Activated T-cell treated with anti-CD3 and anti-CD28 coated beads, Interleukin-2, amount 50 U/mL, for 24 hours (primary cell): ENCODE data around the gene IL22.

Experiments used
- DNase-seq: peaks from one replicate; pipeline ENCODE4 v3.0.0-alpha.2; 2020
- H3K27ac Mint-ChIP-seq: 2 replicates; pipeline ENCODE4 v1.8.0; 2020; ENCODE audit warnings: mild to moderate bottlenecking, mixed read lengths
- H3K27me3 Mint-ChIP-seq: 2 replicates; pipeline ENCODE4 v1.8.0; 2020; ENCODE audit warnings: mixed read lengths
- H3K36me3 Mint-ChIP-seq: 2 replicates; pipeline ENCODE4 v1.8.0; 2020; ENCODE audit warnings: low read depth, mixed read lengths
- H3K4me1 Mint-ChIP-seq: 2 replicates; pipeline ENCODE4 v1.8.0; 2020; ENCODE audit warnings: low read depth, mixed read lengths
- H3K4me3 Mint-ChIP-seq: 2 replicates; pipeline ENCODE4 v1.8.0; 2020; ENCODE audit warnings: mild to moderate bottlenecking, moderate library complexity, mixed read lengths
- H3K9me3 Mint-ChIP-seq: 2 replicates; pipeline ENCODE4 v1.8.0; 2020; ENCODE audit warnings: mixed read lengths

The IL22 gene

DNA sequence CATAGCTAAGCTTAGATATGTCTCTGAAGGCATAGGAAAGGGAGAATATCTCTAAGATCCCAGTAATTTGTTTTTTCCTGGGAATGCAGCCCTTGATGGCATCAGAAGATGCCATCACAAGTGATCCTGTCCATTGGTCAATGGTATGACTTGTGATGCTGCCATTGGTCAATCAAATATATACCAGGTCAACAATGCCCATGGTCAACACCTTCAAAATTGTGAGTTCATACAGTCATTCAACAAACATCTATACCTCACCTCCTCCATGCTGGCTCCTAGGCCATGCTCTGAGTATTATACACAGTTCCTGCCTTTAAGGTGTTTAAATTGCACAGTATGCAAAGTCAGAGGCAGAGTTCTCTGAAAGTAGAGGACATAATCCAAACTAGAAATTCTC lies 19.3 kb upstream of the IL22 start:
- H3K4me3 Mint-ChIP-seq, result no peak overlapping the region
- no peak overlapping the region for H3K27ac Mint-ChIP-seq
- H3K36me3 Mint-ChIP-seq, result no peaks in the 10 kb centered on the region
- H3K4me1 Mint-ChIP-seq, result peaks cover 38% of the 10 kb centered on the region
- peaks cover 36% of the 10 kb centered on the region for H3K27me3 Mint-ChIP-seq
- no peak for DNase-seq
- H3K9me3 Mint-ChIP-seq, result no peaks in the 10 kb centered on the region

DNA sequence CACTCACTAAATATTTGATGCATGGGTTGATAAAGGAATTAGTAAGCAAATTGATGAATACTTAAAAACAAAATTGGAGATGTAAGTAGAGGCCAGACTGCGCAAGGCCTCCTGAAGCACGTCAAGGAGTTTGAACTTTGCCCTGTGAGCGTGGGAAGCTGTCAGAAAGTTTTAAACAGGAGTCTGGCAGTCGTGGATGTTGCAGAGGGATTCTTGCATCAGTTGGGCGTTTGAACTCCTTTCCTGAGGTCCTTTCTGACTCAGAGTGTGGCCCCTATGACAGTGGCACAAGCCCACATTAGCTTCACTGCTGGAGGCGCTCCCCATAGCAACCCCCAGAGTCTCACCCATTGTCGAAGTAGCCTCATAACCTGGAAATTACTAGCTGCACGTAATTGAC lies 17.9 kb upstream of the IL22 start:
- Mint-ChIP-seq H3K27me3 (peaks cover 35% of the 10 kb centered on the region), H3K9me3 (no peaks in the 10 kb centered on the region), H3K36me3 (no peaks in the 10 kb centered on the region), H3K4me1 (peaks cover 32% of the 10 kb centered on the region), H3K4me3 (no peak overlapping the region), H3K27ac (no peak overlapping the region)
- DNase-seq, result no peak

DNA sequence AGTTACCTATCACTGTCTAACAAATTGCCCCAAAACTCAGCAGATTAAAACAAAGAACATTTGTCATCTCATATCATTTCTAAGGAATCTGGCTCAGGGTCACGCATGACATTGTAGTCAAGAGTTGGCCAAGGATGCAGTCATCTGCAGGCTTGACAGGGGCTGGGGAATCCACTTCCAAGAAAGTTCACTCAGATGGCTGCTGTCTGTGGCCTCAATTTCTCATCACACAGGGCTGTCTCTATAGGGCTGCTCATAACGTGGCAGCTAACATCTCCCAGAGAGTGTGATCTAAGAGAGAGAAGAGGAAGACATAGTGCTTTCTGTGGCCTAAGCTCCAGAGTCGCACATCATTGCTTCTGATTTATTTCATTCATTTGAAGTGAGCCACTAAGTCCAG lies 17.0 kb upstream of the IL22 start:
- peaks cover 30% of the 10 kb centered on the region for H3K4me1 Mint-ChIP-seq
- peaks cover 31% of the 10 kb centered on the region for H3K27me3 Mint-ChIP-seq
- no peak overlapping the region for H3K27ac Mint-ChIP-seq
- H3K36me3 Mint-ChIP-seq, result no peaks in the 10 kb centered on the region
- H3K4me3 Mint-ChIP-seq, result no peak overlapping the region
- DNase-seq, result no peak
- H3K9me3 Mint-ChIP-seq, result no peaks in the 10 kb centered on the region

DNA sequence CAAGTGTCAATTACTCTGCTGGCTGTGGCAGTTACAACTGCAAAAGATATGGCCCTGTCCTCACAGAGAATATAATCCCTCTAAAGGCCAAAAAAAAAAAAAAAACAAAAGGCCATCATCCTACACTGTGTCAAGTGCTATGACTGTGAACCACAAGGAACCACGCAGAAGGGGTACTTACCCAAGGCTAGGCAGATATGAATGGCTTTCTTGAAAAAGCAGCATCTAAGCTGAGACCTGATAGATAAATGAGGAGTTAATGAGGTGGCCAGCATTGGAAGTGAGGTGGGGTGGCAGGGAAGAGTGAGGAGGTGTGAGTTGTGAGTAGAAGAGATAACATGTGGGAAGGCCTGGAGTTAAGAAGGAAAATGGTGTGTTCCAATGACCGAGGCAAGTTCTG lies 16.4 kb upstream of the IL22 start:
- Mint-ChIP-seq H3K4me1 (peaks cover 34% of the 10 kb centered on the region), H3K27ac (no peak overlapping the region), H3K27me3 (peaks cover 32% of the 10 kb centered on the region), H3K4me3 (no peak overlapping the region), H3K36me3 (no peaks in the 10 kb centered on the region), H3K9me3 (no peaks in the 10 kb centered on the region)
- no peak for DNase-seq

DNA sequence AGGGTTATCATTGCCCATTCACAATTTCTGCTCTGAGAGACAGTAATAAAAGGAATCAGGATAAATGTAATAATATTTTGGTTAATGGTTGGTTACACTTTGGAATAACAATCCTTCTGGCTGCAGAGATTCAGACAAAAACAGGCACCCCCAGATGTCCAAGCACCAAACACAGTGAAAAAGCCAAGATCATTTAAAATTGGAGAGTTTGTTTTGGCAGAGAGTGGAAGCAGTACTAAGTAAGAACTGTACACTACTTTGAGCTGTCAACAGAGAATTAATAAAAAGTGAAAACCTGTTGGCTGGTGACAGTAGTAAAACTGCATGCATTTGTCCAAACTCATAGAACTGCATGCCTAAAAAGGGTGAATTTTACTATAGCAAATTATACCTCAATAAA lies 15.6 kb upstream of the IL22 start:
- Mint-ChIP-seq H3K4me1 (peaks cover 41% of the 10 kb centered on the region), H3K4me3 (no peak overlapping the region), H3K36me3 (no peaks in the 10 kb centered on the region), H3K27me3 (peaks cover 40% of the 10 kb centered on the region), H3K27ac (no peak overlapping the region), H3K9me3 (no peaks in the 10 kb centered on the region)
- no peak for DNase-seq

DNA sequence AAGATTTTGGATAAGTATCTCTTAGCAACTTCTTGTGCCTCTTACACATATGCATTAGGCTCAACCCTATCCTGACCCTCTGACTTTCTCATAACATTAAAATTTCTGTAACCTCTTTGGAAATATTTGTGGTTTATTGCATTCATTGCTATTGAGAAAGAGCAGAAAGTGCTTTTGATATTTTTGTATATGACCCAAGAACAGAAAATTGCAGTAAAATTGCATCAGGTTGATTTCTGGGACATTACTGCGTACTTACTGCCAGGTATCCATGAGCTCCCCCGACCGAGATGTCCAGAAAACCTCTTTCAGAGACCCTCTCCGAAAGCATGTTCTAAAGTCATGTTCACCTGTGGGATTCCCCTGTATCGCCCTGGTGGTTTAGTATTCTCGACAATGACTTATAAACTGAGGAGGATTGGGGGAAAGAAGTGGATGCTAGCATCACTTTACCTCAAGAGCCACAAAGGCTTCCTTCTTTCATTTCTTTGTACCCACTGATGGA lies 14.5 kb upstream of the IL22 start:
- no peak overlapping the region for H3K4me3 Mint-ChIP-seq
- DNase-seq, result no peak
- peaks cover 46% of the 10 kb centered on the region for H3K27me3 Mint-ChIP-seq
- no peaks in the 10 kb centered on the region for H3K36me3 Mint-ChIP-seq
- no peaks in the 10 kb centered on the region for H3K9me3 Mint-ChIP-seq
- peak overlapping the region; percentile 37 for H3K27ac Mint-ChIP-seq
- peaks cover 41% of the 10 kb centered on the region for H3K4me1 Mint-ChIP-seq

DNA sequence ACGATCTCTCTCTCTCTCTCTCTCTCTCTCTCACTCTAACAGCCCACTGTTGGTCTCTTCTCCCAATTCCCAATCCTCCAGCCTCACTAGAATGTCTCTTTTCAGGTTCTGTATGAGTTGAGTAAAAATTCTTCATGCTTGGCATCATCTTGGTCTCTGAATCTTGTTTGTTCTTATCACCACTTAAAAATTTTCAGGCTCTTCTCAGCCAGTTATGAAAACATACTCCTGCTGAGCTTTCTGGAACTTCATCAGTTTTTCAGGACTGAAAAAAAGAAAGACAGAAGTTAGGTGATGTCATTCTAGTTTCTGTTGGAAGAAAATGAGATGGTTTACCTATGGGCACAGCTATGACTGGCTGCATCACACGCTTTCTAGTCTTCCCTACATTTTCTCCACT lies 11.5 kb upstream of the IL22 start:
- H3K4me1 Mint-ChIP-seq, result peaks cover 63% of the 10 kb centered on the region
- peaks cover 38% of the 10 kb centered on the region for H3K27me3 Mint-ChIP-seq
- H3K9me3 Mint-ChIP-seq, result no peaks in the 10 kb centered on the region
- H3K36me3 Mint-ChIP-seq, result no peaks in the 10 kb centered on the region
- H3K4me3 Mint-ChIP-seq, result no peak overlapping the region
- DNase-seq, result no peak
- H3K27ac Mint-ChIP-seq, result no peak overlapping the region

DNA sequence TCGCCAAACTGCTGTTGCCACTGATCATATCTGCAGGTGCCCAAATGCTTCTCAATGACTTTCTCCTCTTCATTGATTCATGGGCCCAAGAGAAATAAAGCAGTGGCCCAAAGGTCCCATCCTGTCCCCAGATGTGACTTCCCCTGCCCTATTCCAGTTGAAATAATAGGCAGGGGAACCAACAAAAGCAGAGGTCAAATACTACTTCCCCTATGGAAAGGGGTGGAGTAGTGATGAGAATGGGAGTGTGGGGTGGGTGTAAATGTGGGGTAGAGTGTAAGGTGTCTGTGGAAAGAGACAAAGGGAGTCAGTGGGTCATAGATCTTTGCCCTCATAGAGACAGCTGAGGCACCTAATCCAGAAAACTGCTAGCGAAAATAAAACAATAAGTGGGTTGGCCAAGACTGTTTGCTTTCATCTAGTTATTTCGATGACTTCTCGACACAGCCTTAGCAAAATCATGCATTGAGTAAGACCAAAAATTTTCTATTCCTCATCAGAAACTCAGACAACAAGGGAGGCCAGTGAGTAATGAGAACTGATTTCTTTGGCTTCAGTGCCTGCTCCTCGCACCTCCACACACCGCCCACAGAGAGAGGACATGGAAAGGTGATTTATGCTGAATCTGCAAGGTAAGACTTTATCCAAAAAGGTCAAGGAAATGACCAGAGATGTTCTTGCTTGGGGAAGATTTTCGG lies 10.9 kb upstream of the IL22 start:
- Mint-ChIP-seq H3K36me3 (no peaks in the 10 kb centered on the region), H3K4me1 (peaks cover 64% of the 10 kb centered on the region), H3K27ac (no peak overlapping the region), H3K27me3 (peaks cover 32% of the 10 kb centered on the region), H3K4me3 (no peak overlapping the region), H3K9me3 (no peaks in the 10 kb centered on the region)
- DNase-seq, result no peak

DNA sequence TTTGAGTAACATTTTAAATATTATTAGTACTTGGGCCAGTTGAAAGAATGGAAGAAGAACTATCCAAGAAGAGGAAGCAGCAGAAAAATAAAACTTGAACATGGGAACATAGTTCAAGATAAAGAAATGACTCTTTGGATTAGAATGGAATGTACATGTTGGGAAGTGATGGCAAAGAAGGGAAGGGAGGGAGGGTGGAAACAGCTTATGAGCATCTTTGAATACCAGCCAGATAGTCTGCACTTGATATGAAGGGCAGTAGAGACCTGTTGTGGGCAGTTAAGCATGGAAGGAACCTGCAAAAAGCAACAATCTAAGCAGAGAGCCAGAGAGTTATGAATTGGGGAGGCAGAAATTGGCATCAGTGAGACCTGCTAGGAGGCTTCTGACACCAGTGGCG lies 10.0 kb upstream of the IL22 start:
- Mint-ChIP-seq H3K27ac (no peak overlapping the region), H3K9me3 (no peaks in the 10 kb centered on the region), H3K27me3 (peaks cover 26% of the 10 kb centered on the region), H3K4me3 (no peak overlapping the region), H3K36me3 (no peaks in the 10 kb centered on the region), H3K4me1 (peaks cover 63% of the 10 kb centered on the region)
- no peak for DNase-seq

DNA sequence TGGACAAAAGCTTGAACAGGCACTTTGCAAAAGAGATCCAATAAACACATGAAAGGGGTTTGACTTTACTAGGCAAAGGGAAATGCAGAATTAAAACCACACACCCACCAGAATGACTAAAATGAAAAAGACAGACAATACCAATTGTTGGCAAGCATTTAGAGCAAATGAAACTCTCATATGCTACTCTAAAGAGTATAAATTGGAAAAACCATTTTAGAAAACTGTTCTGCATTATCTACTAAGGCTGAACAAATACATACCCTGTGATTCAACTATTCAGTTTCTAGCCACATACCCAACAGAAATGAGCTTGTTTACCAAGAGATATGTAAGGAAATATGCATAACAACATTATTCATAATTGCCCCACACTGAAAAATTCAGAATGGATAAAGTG lies 8.5 kb upstream of the IL22 start:
- H3K4me1 Mint-ChIP-seq, result peaks cover 59% of the 10 kb centered on the region
- H3K4me3 Mint-ChIP-seq, result no peak overlapping the region
- no peaks in the 10 kb centered on the region for H3K36me3 Mint-ChIP-seq
- H3K27ac Mint-ChIP-seq, result no peak overlapping the region
- DNase-seq, result no peak
- peaks cover 32% of the 10 kb centered on the region for H3K27me3 Mint-ChIP-seq
- no peaks in the 10 kb centered on the region for H3K9me3 Mint-ChIP-seq

DNA sequence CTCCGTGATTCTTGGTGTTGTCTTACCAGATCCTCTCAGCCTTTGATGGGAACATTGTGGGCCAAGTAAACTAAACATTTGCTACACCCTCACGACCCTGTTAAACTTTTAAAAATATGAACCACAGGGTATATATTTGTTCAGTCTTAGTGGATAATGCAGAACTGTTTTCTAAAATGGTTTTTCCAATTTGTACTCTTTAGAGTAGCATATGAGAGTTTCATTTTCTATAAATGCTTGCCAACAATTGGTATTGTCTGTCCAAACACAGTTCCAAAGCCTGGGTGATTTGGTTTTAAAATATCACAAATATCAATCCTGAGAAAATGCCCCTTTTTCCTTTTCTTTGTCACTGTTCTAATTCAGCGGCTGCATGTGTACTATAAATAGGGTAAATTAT lies 6.7 kb upstream of the IL22 start:
- DNase-seq, result no peak
- H3K9me3 Mint-ChIP-seq, result no peaks in the 10 kb centered on the region
- H3K4me1 Mint-ChIP-seq, result peaks cover 56% of the 10 kb centered on the region
- no peak overlapping the region for H3K27ac Mint-ChIP-seq
- H3K36me3 Mint-ChIP-seq, result no peaks in the 10 kb centered on the region
- H3K27me3 Mint-ChIP-seq, result peaks cover 27% of the 10 kb centered on the region
- H3K4me3 Mint-ChIP-seq, result no peak overlapping the region

DNA sequence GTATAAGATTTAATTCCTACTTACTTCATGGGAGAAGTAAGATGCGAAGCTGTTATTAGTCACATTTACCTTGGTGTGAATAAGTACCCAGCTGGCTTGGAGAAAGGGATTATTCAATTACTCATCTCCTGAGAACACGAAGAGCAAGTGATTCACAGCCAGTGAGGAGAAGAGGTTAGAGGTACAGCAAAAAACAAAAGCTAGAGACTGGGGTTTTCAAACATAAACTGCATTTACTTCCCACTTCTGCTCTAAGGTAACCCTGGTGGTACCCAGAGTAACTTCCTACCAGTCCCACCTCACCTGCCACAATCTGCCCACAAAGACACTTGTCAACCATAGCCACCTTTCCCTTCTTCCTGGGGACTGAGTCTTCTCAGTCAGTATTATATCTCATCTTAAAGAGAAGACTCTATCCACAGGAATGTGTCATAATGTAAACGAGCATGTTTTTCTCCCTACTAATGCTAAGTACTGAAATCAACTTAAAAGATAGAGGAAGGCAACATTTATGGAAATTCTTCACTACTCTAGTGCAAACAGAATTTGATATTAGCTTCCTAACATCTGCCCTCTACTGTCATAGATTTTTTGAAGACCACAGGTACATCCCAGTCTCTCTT lies 6.0 kb upstream of the IL22 start:
- Mint-ChIP-seq H3K4me1 (peaks cover 49% of the 10 kb centered on the region), H3K9me3 (no peaks in the 10 kb centered on the region), H3K27ac (peak overlapping the region; percentile 86), H3K36me3 (no peaks in the 10 kb centered on the region), H3K27me3 (peaks cover 25% of the 10 kb centered on the region), H3K4me3 (no peak overlapping the region)
- DNase-seq, result peak; percentile 45

DNA sequence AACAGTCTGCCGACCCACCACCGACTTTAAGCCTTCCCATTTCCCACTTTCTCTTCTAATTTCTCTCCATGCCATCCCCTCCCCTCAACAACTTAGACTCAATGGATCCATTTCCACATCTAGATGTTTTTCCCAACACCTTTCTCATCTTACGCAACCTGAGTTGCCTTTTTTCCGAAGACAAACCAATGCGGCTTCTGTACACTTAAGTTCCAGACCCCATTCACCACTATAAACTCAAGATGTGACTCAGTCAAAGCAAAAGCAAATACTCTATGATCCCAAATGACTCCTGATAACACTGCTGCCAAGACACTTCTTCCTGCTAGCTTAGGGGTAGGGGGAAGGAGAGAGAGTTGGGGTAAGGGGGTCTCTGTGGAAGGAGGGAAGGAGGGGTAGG lies 1.3 kb downstream of the IL22 start:
- H3K4me1 Mint-ChIP-seq, result peaks cover 5% of the 10 kb centered on the region
- H3K9me3 Mint-ChIP-seq, result no peaks in the 10 kb centered on the region
- H3K4me3 Mint-ChIP-seq, result no peak overlapping the region
- H3K27ac Mint-ChIP-seq, result no peak overlapping the region
- H3K36me3 Mint-ChIP-seq, result no peaks in the 10 kb centered on the region
- DNase-seq, result no peak
- H3K27me3 Mint-ChIP-seq, result peaks cover 34% of the 10 kb centered on the region

DNA sequence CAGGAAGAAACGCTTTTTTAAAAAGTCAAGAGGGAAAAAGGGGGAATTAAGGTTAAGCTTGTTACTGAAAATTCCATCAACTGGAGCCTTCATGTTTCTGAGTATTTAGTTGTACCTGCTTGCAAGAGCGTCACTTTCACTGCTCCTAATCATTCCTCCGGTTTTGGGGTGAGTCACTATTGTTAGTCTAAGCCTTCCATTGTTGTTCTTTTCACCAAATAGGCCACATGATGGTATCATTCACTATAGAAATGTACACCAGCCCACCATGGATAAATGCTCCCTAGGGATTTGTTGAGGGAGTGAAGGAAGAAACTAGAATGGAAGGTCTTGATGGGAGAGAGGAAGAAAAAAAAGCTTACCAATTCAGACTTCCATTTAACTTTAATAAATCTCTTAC lies 3.0 kb downstream of the IL22 start:
- Mint-ChIP-seq H3K27ac (no peak overlapping the region), H3K36me3 (no peaks in the 10 kb centered on the region), H3K9me3 (no peaks in the 10 kb centered on the region), H3K4me3 (no peak overlapping the region), H3K27me3 (peaks cover 34% of the 10 kb centered on the region), H3K4me1 (peaks cover 4% of the 10 kb centered on the region)
- no peak for DNase-seq

DNA sequence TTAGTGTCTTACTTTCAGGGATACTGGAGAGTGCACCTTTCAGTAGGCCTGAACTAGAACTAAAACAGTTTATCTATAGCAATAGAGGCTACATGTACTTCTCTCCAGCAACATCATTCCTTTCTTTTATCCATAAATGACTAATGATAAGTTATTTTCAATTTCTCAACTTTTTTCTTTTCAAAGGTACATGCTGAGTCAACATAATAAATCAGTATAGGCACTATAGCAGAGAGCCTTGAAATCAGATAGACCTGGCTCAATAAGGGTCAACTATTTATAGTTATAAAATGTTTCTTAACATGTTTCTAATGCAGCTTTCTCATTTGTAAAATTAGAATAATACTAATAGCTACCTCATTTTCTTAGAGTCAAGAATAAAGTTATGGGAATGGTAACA lies 5.6 kb downstream of the IL22 start:
- Mint-ChIP-seq H3K27me3 (peaks cover 24% of the 10 kb centered on the region), H3K4me3 (no peak overlapping the region), H3K27ac (no peak overlapping the region), H3K36me3 (no peaks in the 10 kb centered on the region), H3K4me1 (peaks cover 7% of the 10 kb centered on the region), H3K9me3 (peaks cover 3% of the 10 kb centered on the region)
- no peak for DNase-seq
